CD14-positive monocyte (primary cell): Measurements from ENCODE around the gene PPARG. TPM values are rescaled to one million over a fixed set of nuclear protein-coding genes. Genes with fewer than 3 reads are reported as not detected.

Source experiments
- DNase-seq, 3 donors: peaks; one replicate each; pipeline ENCODE4 v3.0.0-alpha.2; 2011 to 2022
- H2AFZ ChIP-seq: 2 replicates; pipeline ENCODE4 v1.6.0; 2012; ENCODE audit warnings: mild to moderate bottlenecking, low read depth, low read length, inconsistent platforms; ENCODE audit not compliant: insufficient read depth, poor library complexity, severe bottlenecking
- H3K27ac ChIP-seq, 2 donors: 1 replicate in 1 of 2; 2 replicates in 1 of 2; pipeline ENCODE4 v1.5.1; 2012 to 2013; ENCODE audit warnings: low read length in 2 of 2, control low read depth in 1 of 2, inconsistent platforms in 1 of 2, low read depth in 1 of 2, mild to moderate bottlenecking in 1 of 2
- H3K27me3 ChIP-seq, 2 donors: one replicate each; pipeline versions ENCODE4 v1.6.0 to v1.6.1; 2011 to 2013; ENCODE audit warnings: low read length in 2 of 2; ENCODE audit not compliant: control insufficient read depth in 2 of 2, insufficient read depth in 2 of 2
- H3K36me3 ChIP-seq, 2 donors: replicated peaks in 1 of 2; 1 replicate in 1 of 2; 2 replicates in 1 of 2; pipeline versions ENCODE4 v1.5.1 to v1.6.1; 2012 to 2013; ENCODE audit warnings: low read length in 2 of 2, control low read depth in 1 of 2, inconsistent platforms in 1 of 2, mild to moderate bottlenecking in 1 of 2; ENCODE audit not compliant: insufficient read depth in 2 of 2, control insufficient read depth in 1 of 2
- H3K4me1 ChIP-seq, 2 donors: 1 replicate in 1 of 2; 2 replicates in 1 of 2; pipeline versions ENCODE4 v1.5.1 to v1.6.1; 2012 to 2013; ENCODE audit warnings: low read length in 2 of 2, control low read depth in 1 of 2, inconsistent platforms in 1 of 2, mild to moderate bottlenecking in 1 of 2, moderate library complexity in 1 of 2; ENCODE audit not compliant: insufficient read depth in 2 of 2, control insufficient read depth in 1 of 2
- H3K4me2 ChIP-seq: replicated peaks from 2 replicates; pipeline ENCODE3; 2012; ENCODE audit warnings: low read length, moderate library complexity, mild to moderate bottlenecking; ENCODE audit not compliant: poor library complexity, severe bottlenecking; ENCODE audit errors: extremely low read depth
- H3K4me3 ChIP-seq, 3 experiments: fragments of 200-600 bp in 1 of 3; sonication (generic) in 1 of 3; replicated peaks in 1 of 3; 1 replicate in 2 of 3; 2 replicates in 1 of 3; pipeline ENCODE4 v1.5.1; 2011 to 2013; ENCODE audit warnings: low read length in 3 of 3, mild to moderate bottlenecking in 3 of 3, control low read depth in 2 of 3, low read depth in 2 of 3, inconsistent platforms in 1 of 3, moderate library complexity in 1 of 3
- H3K79me2 ChIP-seq: 2 replicates; pipeline ENCODE4 v1.6.0; 2012; ENCODE audit warnings: mild to moderate bottlenecking, control low read depth, inconsistent platforms, low read length, moderate library complexity; ENCODE audit not compliant: insufficient read depth
- H3K9ac ChIP-seq: 2 replicates; pipeline ENCODE4 v1.6.0; 2017; ENCODE audit warnings: low read length, mild to moderate bottlenecking; ENCODE audit not compliant: insufficient read depth, poor library complexity, severe bottlenecking
- H3K9me3 ChIP-seq, 2 donors: replicated peaks in 1 of 2; 1 replicate in 1 of 2; 2 replicates in 1 of 2; pipeline versions ENCODE4 v1.5.1 to v1.6.1; 2012 to 2013; ENCODE audit warnings: low read length in 2 of 2, control low read depth in 1 of 2; ENCODE audit not compliant: control insufficient read depth in 1 of 2, insufficient read depth in 1 of 2
- H4K20me1 ChIP-seq: 2 replicates; pipeline ENCODE4 v1.6.0; 2012; ENCODE audit warnings: mild to moderate bottlenecking, low read length, control low read depth, moderate library complexity; ENCODE audit not compliant: insufficient read depth
- H3K27ac Mint-ChIP-seq, 7 donors: one replicate each; pipeline ENCODE4 v1.8.0; 2020; ENCODE audit warnings: mild to moderate bottlenecking in 7 of 7, mixed read lengths in 7 of 7, moderate library complexity in 6 of 7, inconsistent platforms in 2 of 7
- H3K27me3 Mint-ChIP-seq, 3 donors: one replicate each; pipeline ENCODE4 v1.8.0; 2021 to 2022; ENCODE audit warnings: low read depth in 3 of 3, mild to moderate bottlenecking in 3 of 3, mixed read lengths in 3 of 3, moderate library complexity in 3 of 3, inconsistent platforms in 1 of 3
- H3K36me3 Mint-ChIP-seq, 2 donors: one replicate each; pipeline ENCODE4 v1.8.0; 2020; ENCODE audit warnings: mixed read lengths in 2 of 2, inconsistent platforms in 1 of 2, mild to moderate bottlenecking in 1 of 2
- H3K4me1 Mint-ChIP-seq: one replicate; pipeline ENCODE4 v1.8.0; 2020; ENCODE audit warnings: mild to moderate bottlenecking, mixed read lengths
- H3K4me3 Mint-ChIP-seq, 2 donors: one replicate each; pipeline ENCODE4 v1.8.0; 2020; ENCODE audit warnings: mild to moderate bottlenecking in 2 of 2, mixed read lengths in 2 of 2, moderate library complexity in 1 of 2
- H3K9me3 Mint-ChIP-seq, 7 donors: one replicate each; pipeline ENCODE4 v1.8.0; 2020 to 2022; ENCODE audit warnings: mixed read lengths in 7 of 7, mild to moderate bottlenecking in 6 of 7, moderate library complexity in 6 of 7, inconsistent platforms in 2 of 7
- CTCF ChIP-seq: fragments of 200-600 bp; IDR thresholded peaks from one replicate; pipeline ENCODE4 v1.8.0; 2022; ENCODE audit warnings: antibody characterized with exemption, mild to moderate bottlenecking
- WGBS: methylation state at CpG from one replicate; pipeline ENCODE4 v1.1.5; 2013; ENCODE audit warnings: missing lambda C conversion rate; ENCODE audit not compliant: insufficient coverage; 5-methylcytosine and 5-hydroxymethylcytosine counted together
- intact Hi-C, 2 donors: fragments of 100-400 bp; cut with micrococcal nuclease; formaldehyde crosslinking; loops; one replicate each; pipeline versions ENCODE4 v1.15.0 to v1.15.1; 2023
- polyA plus RNA-seq, 3 donors: library from polyadenylated mRNA; depleted of rRNA in 1 of 3; unstranded in 2 of 3; stranded (reverse) in 1 of 3; fragments of 300-500 nt in 2 of 3; fragments of >200 nt in 1 of 3; fragmentation: Illumina TruSeq in 2 of 3; gene quantifications; 1 replicate in 2 of 3; 2 replicates in 1 of 3; pipeline ENCODE4 v1.2.3, GENCODE V29; 2012 to 2021

PPARG gene
- polyA plus RNA-seq, 3 donors, result 0.56 to 2.0 (median 0.97) TPM

DNA sequence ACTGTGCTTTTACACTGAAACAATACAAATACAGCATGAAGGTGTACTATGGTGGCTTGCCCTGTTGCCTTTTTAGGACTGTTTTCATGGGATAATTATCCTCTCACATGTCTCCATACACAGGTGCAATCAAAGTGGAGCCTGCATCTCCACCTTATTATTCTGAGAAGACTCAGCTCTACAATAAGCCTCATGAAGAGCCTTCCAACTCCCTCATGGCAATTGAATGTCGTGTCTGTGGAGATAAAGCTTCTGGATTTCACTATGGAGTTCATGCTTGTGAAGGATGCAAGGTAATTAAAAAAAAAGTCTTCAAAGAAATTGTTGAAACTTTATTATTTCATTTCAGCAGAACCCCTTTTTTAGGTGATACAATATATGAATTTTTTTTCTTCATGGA lies 92.3 kb downstream of the PPARG start:
- WGBS, result no CpG with 5 or more reads among the region's 1 CpG
- H3K79me2 ChIP-seq, result no peaks in the 10 kb centered on the region
- H3K27ac ChIP-seq, result no peak overlapping the region
- H3K36me3 ChIP-seq, result no peaks in the 10 kb centered on the region
- peaks cover 0 to 4% (median 4%) of the 10 kb centered on the region in 3 donors for H3K27me3 Mint-ChIP-seq
- no peak overlapping the region for H3K4me3 ChIP-seq
- no peak overlapping the region for H3K9ac ChIP-seq
- no peak overlapping the region for H3K4me2 ChIP-seq
- DNase-seq, result no peak
- H3K4me1 Mint-ChIP-seq, result peaks cover 11% of the 10 kb centered on the region
- no peak overlapping the region for H3K27ac Mint-ChIP-seq
- H3K36me3 Mint-ChIP-seq, result peaks cover 0 to 1% of the 10 kb centered on the region in 2 donors
- no peaks in the 10 kb centered on the region for H3K9me3 ChIP-seq
- H3K4me1 ChIP-seq, result peaks cover 12% of the 10 kb centered on the region in 2 donors
- no peak overlapping the region for H2AFZ ChIP-seq
- intact Hi-C loops, result no loop called here
- no peak for TF ChIP-seq CTCF
- H3K9me3 Mint-ChIP-seq, result no peaks in the 10 kb centered on the region
- no peak overlapping the region for H3K4me3 Mint-ChIP-seq
- H3K27me3 ChIP-seq, result peaks cover 4 to 8% of the 10 kb centered on the region in 2 donors
- H4K20me1 ChIP-seq, result no peaks in the 10 kb centered on the region

DNA sequence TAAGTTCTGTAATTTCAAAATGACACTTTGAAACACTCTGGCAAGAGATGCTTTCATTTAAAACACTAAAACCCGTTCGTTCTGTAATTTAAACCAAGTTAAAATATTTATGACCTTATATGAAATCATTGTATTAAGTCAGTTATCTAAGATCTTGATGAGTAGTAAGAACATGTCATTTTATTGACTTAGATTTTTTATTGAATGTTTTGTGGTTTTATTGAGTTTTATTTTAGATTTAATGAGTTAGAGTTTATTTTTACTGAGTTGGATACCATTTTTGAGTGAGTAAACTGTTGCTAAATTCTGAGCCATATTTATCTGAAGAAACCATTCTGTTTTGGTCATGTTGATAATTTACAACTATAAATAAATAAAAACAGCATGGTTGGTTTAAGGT lies 94.3 kb downstream of the PPARG start:
- peaks cover 3 to 7% of the 10 kb centered on the region in 2 donors for H3K36me3 Mint-ChIP-seq
- H3K4me2 ChIP-seq, result no peak overlapping the region
- peaks cover 11% of the 10 kb centered on the region for H3K4me1 Mint-ChIP-seq
- H3K36me3 ChIP-seq, result no peaks in the 10 kb centered on the region
- no peak for TF ChIP-seq CTCF
- H3K27me3 ChIP-seq, result peaks cover 2 to 8% of the 10 kb centered on the region in 2 donors
- H3K4me3 ChIP-seq, result no peak overlapping the region
- no peak overlapping the region for H3K27ac Mint-ChIP-seq
- no peak overlapping the region for H2AFZ ChIP-seq
- H3K27ac ChIP-seq, result no peak overlapping the region
- no peak overlapping the region for H3K4me3 Mint-ChIP-seq
- H3K9me3 Mint-ChIP-seq, result peaks cover 0 to 6% (median 3%) of the 10 kb centered on the region in 7 donors
- no peak for DNase-seq
- intact Hi-C loops, result no loop called here
- WGBS, result no CpG with 5 or more reads among the region's 2 CpGs
- peaks cover 0 to 4% (median 3%) of the 10 kb centered on the region in 3 donors for H3K27me3 Mint-ChIP-seq
- H3K9ac ChIP-seq, result no peak overlapping the region
- H3K9me3 ChIP-seq, result no peaks in the 10 kb centered on the region
- no peaks in the 10 kb centered on the region for H4K20me1 ChIP-seq
- peaks cover 12% of the 10 kb centered on the region in 2 donors for H3K4me1 ChIP-seq
- no peaks in the 10 kb centered on the region for H3K79me2 ChIP-seq
